CD8-positive, alpha-beta memory T cell (primary cell): ENCODE data around the gene WTIP. TPM values are rescaled to one million over a fixed set of nuclear protein-coding genes. Genes with fewer than 3 reads are reported as not detected.

Source experiments
- CTCF ChIA-PET: fragments of 350-600 bp; sonication (Branson Sonifier 250); formaldehyde crosslinking; loops from one replicate; lab custom pipeline; 2021; ENCODE audit warnings: antibody characterized with exemption; lab: Charles Lee
- POLR2A ChIA-PET: fragments of 350-600 bp; sonication (Branson Sonifier 250); formaldehyde crosslinking; loops from one replicate; lab custom pipeline; 2021; ENCODE audit warnings: antibody characterized with exemption; lab: Charles Lee
- DNase-seq, 5 donors: peaks; one replicate each; pipeline versions ENCODE4 v3.0.0 to v3.0.0-alpha.2; 2020 to 2022; ENCODE audit warnings: mixed read lengths in 1 of 5
- H3K27ac ChIP-seq: one replicate; pipeline ENCODE4 v1.7.0; 2013; ENCODE audit warnings: low read depth, mild to moderate bottlenecking, low read length, moderate library complexity
- H3K27me3 ChIP-seq: 2 replicates; pipeline ENCODE4 v1.7.0; 2013; ENCODE audit warnings: low read length, mild to moderate bottlenecking; ENCODE audit not compliant: insufficient read depth, poor library complexity, severe bottlenecking
- H3K36me3 ChIP-seq: 2 replicates; pipeline ENCODE4 v1.7.0; 2013; ENCODE audit warnings: mild to moderate bottlenecking, low read length, moderate library complexity; ENCODE audit not compliant: insufficient read depth
- H3K4me1 ChIP-seq: 2 replicates; pipeline ENCODE4 v1.7.0; 2013; ENCODE audit warnings: mild to moderate bottlenecking, low read length, moderate library complexity; ENCODE audit not compliant: insufficient read depth
- H3K4me3 ChIP-seq: 2 replicates; pipeline ENCODE4 v1.7.0; 2013; ENCODE audit warnings: mild to moderate bottlenecking, low read length
- H3K9me3 ChIP-seq: 2 replicates; pipeline ENCODE4 v1.7.0; 2013; ENCODE audit warnings: mild to moderate bottlenecking, low read length
- H3K27ac Mint-ChIP-seq, 8 donors: one replicate each; pipeline ENCODE4 v1.8.0; 2020 to 2021; ENCODE audit warnings: mixed read lengths in 8 of 8, mild to moderate bottlenecking in 6 of 8, inconsistent platforms in 3 of 8, moderate library complexity in 3 of 8
- H3K27me3 Mint-ChIP-seq, 2 donors: one replicate each; pipeline ENCODE4 v1.8.0; 2020 to 2021; ENCODE audit warnings: mixed read lengths in 2 of 2, mild to moderate bottlenecking in 1 of 2, moderate library complexity in 1 of 2
- H3K36me3 Mint-ChIP-seq, 3 donors: one replicate each; pipeline ENCODE4 v1.8.0; 2020 to 2021; ENCODE audit warnings: mixed read lengths in 3 of 3, inconsistent platforms in 1 of 3, mild to moderate bottlenecking in 1 of 3
- H3K4me1 Mint-ChIP-seq, 3 donors: one replicate each; pipeline ENCODE4 v1.8.0; 2020 to 2021; ENCODE audit warnings: mixed read lengths in 3 of 3, inconsistent platforms in 1 of 3, mild to moderate bottlenecking in 1 of 3
- H3K4me3 Mint-ChIP-seq, 7 donors: one replicate each; pipeline ENCODE4 v1.8.0; 2020 to 2021; ENCODE audit warnings: mixed read lengths in 7 of 7, mild to moderate bottlenecking in 6 of 7, moderate library complexity in 4 of 7, inconsistent platforms in 2 of 7
- H3K9me3 Mint-ChIP-seq, 5 donors: one replicate each; pipeline ENCODE4 v1.8.0; 2020 to 2022; ENCODE audit warnings: mixed read lengths in 5 of 5, mild to moderate bottlenecking in 3 of 5, moderate library complexity in 2 of 5, inconsistent platforms in 1 of 5
- polyA plus RNA-seq: library from polyadenylated mRNA; unstranded; fragments of 300-500 nt; fragmentation: Illumina TruSeq; gene quantifications from one replicate; pipeline ENCODE4 v1.2.3, GENCODE V29; 2021
- total RNA-seq, 2 experiments: library from RNA; stranded (reverse); gene quantifications; one replicate each; pipeline ENCODE4 v1.2.3, GENCODE V29; 2021

WTIP gene
- total and polyA plus RNA-seq, 3 experiments from 2014 or later, result 0.16 to 0.83 TPM; not detected in 1

DNA sequence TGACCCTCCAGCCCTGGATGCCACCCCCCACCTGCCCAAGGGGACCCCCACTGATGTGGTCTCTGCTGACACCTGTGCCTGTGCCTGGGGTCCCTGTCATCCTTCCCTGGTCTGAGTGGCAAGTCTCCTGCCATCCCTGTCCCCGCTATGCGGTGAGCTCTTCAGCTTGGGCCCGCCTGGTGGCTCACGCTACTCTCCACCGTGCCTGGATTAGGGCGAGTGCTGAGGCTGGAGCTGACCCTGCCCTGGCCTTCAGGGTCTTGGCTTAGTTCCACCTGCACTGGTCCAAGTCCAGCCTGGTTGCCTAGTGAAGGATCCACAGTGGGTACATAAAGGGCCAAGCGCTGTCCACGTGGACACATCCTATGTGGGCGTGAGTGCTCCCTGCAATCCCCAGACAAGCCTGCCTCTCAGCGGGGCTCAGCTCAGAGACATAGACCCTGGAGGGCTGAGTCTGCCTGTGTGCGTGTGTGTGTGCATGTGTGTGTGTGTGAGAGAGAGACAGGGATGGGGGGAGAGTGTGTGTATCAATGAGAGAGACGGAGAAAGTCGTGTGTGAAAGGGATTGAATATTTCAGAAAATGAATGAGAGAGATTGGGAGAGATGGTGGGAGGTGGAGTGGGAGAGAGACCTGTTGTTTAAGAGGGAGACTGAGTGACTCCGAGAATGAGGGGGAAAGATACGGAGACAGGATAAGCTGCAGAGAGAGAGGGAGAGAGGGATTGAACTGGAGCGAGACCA is 22.1 kb downstream of the WTIP start:
- no peaks in the 10 kb centered on the region for H3K36me3 ChIP-seq
- Mint-ChIP-seq H3K27ac (no peak overlapping the region), H3K4me1 (peaks cover 0 to 18% (median 3%) of the 10 kb centered on the region in 3 donors), H3K27me3 (peaks cover 18 to 48% of the 10 kb centered on the region in 2 donors), H3K4me3 (no peak overlapping the region), H3K9me3 (no peaks in the 10 kb centered on the region), H3K36me3 (no peaks in the 10 kb centered on the region)
- POLR2A ChIA-PET, result no interaction called here
- no peak for DNase-seq
- H3K27me3 ChIP-seq, result peaks cover 5% of the 10 kb centered on the region
- CTCF ChIA-PET, result no interaction called here
- H3K9me3 ChIP-seq, result no peaks in the 10 kb centered on the region
- no peak overlapping the region for H3K4me3 ChIP-seq
- no peak overlapping the region for H3K27ac ChIP-seq
- H3K4me1 ChIP-seq, result peaks cover 8% of the 10 kb centered on the region

DNA sequence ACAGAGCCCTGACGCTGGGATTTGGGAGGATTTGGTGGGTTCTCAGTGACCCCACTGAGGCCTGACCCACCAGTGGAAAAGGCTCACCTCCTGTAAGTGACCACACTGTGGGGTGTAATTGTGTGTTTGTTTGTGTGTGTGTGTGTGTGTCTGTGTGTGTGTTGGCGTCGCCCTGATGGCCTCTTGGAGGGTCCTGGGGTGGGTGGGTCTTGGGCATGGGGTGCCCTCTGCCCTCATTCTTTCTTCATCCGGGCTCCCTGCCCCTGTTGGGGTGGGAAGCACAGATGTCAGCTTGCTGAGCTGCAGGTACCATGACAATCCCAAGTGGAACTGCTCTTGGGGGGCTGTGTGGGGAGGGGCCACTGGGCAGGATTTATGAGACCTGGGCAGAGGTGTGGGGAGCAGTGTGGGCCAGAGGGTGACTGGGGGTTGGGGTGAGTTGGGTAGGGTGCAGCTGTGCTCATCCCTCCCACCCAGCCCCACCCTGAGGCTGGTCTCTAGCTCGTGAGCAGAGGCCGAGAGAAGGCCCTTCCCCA is 22.8 kb downstream of the WTIP start:
- H3K27ac Mint-ChIP-seq, result no peak overlapping the region
- POLR2A ChIA-PET, result no interaction called here
- DNase-seq, result no peak

DNA sequence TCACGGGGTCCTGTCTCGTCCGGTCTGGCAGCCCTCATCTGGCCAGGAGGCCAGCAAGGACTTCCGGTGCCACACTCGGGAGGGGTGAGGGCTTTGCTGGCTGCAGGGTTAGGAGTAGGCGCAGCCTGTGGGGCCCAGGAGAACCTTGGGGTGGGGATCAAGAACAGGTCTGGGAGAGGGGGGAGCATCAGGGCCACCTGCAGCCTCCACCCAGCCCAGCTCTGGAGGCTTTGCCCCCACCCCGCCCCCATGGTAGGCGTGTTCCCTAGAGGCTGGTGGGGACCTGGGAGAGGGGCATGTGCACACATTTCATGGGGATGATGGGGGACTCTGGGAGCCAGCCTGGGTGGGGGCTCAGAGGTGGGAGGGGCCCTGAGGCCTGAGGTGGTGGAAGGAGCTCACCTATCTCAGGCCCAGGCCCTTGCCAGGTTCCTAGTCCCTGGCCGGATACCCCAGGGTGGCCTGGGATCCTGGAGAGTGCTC is 23.3 kb downstream of the WTIP start:
- Mint-ChIP-seq H3K4me1 (peaks cover 0 to 15% (median 3%) of the 10 kb centered on the region in 3 donors), H3K4me3 (no peak overlapping the region), H3K9me3 (peaks cover 0 to 2% (median 0%) of the 10 kb centered on the region in 5 donors), H3K27me3 (peaks cover 14 to 51% of the 10 kb centered on the region in 2 donors), H3K36me3 (peaks cover 0 to 1% (median 0%) of the 10 kb centered on the region in 3 donors), H3K27ac (no peak overlapping the region)
- no peaks in the 10 kb centered on the region for H3K36me3 ChIP-seq
- H3K27ac ChIP-seq, result no peak overlapping the region
- peaks cover 5% of the 10 kb centered on the region for H3K27me3 ChIP-seq
- peaks cover 8% of the 10 kb centered on the region for H3K4me1 ChIP-seq
- CTCF ChIA-PET, result no interaction called here
- no peaks in the 10 kb centered on the region for H3K9me3 ChIP-seq
- no peak overlapping the region for H3K4me3 ChIP-seq
- no peak for DNase-seq
- POLR2A ChIA-PET, result no interaction called here

More for the DNA sequence above, 22.8 kb downstream of the WTIP start:
- peaks cover 0 to 18% (median 3%) of the 10 kb centered on the region in 3 donors for H3K4me1 Mint-ChIP-seq
- H3K9me3 Mint-ChIP-seq, result peaks cover 0 to 2% (median 0%) of the 10 kb centered on the region in 5 donors
- H3K27ac ChIP-seq, result no peak overlapping the region
- H3K36me3 ChIP-seq, result no peaks in the 10 kb centered on the region
- no peak overlapping the region for H3K4me3 ChIP-seq
- CTCF ChIA-PET, result no interaction called here
- no peaks in the 10 kb centered on the region for H3K9me3 ChIP-seq
- peaks cover 0 to 1% (median 0%) of the 10 kb centered on the region in 3 donors for H3K36me3 Mint-ChIP-seq
- H3K4me3 Mint-ChIP-seq, result no peak overlapping the region
- H3K27me3 ChIP-seq, result peaks cover 5% of the 10 kb centered on the region
- peaks cover 17 to 53% of the 10 kb centered on the region in 2 donors for H3K27me3 Mint-ChIP-seq
- H3K4me1 ChIP-seq, result peaks cover 8% of the 10 kb centered on the region

DNA sequence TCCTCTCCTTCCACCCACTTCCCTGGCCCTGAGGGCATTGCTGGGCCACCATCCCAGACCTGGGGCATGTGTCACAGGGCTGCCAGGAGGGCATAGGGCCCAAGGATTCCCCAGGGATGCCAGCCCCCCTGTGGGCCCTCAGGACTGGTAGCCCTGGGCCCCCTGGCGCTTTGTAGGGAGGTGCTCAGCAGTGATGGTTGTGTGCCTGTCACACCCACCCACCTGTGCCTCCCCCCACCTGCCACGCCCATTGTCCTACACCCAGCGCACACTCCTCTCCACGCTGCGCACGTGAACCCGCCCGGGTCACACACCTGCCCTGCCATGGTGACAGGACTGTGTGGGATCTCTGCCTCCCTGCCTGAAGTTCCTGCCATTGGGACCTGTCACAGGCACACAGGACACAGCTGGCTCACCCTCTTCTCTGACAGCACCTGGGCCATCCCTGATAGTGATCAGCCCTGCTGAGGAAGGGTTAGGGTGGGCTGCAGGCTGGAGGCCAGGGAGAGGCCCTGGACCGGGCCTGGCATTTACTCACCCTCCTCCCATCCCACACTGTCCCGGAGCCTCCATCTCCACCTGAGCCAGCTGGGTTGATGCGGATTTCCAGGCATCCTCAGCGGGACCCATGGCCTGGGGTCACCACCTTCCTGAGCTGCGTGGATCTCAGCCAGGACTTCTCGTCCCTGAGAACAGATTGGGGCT is 23.9 kb downstream of the WTIP start:
- POLR2A ChIA-PET, result no interaction called here
- DNase-seq, result no peak
- Mint-ChIP-seq H3K4me3 (no peak overlapping the region), H3K27me3 (peaks cover 15 to 48% of the 10 kb centered on the region in 2 donors), H3K36me3 (peaks cover 0 to 1% (median 0%) of the 10 kb centered on the region in 3 donors), H3K4me1 (peaks cover 0 to 11% (median 3%) of the 10 kb centered on the region in 3 donors), H3K27ac (no peak overlapping the region), H3K9me3 (peaks cover 0 to 4% (median under 1%) of the 10 kb centered on the region in 5 donors)
- CTCF ChIA-PET, result no interaction called here
- Histone ChIP-seq H3K36me3 (no peaks in the 10 kb centered on the region), H3K27me3 (peaks cover 5% of the 10 kb centered on the region), H3K9me3 (no peaks in the 10 kb centered on the region), H3K4me1 (peaks cover 8% of the 10 kb centered on the region), H3K4me3 (no peak overlapping the region), H3K27ac (no peak overlapping the region)

DNA sequence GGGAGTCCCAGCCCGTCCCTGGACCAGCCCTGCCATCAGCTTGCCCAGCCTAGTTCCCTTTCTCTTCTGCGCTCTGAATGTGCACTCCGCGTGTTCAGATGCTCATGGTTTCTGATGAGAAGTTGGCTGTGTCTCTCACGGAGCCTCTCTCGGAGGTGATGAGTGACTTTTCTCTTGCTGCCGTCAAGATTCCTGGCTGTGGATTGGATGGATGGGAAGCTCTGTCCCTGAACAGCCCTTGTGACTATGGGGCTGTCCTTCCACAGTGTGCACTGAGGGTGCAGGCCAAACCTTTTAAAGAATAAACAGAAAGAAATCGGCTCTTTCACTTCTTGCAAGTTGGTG is 24.4 kb downstream of the WTIP start:
- peaks cover 6% of the 10 kb centered on the region for H3K4me1 ChIP-seq
- H3K27ac ChIP-seq, result no peak overlapping the region
- CTCF ChIA-PET, result no interaction called here
- Mint-ChIP-seq H3K27me3 (peaks cover 18 to 44% of the 10 kb centered on the region in 2 donors), H3K36me3 (peaks cover 0 to 3% (median 0%) of the 10 kb centered on the region in 3 donors), H3K27ac (peak overlapping the region in 1 of 8 donors; percentile 24), H3K4me1 (peaks cover 0 to 7% (median 3%) of the 10 kb centered on the region in 3 donors), H3K9me3 (peaks cover 4 to 10% (median 5%) of the 10 kb centered on the region in 5 donors), H3K4me3 (no peak overlapping the region)
- peaks cover 5% of the 10 kb centered on the region for H3K27me3 ChIP-seq
- DNase-seq, result no peak
- H3K9me3 ChIP-seq, result no peaks in the 10 kb centered on the region
- no peak overlapping the region for H3K4me3 ChIP-seq
- POLR2A ChIA-PET, result no interaction called here
- H3K36me3 ChIP-seq, result no peaks in the 10 kb centered on the region

DNA sequence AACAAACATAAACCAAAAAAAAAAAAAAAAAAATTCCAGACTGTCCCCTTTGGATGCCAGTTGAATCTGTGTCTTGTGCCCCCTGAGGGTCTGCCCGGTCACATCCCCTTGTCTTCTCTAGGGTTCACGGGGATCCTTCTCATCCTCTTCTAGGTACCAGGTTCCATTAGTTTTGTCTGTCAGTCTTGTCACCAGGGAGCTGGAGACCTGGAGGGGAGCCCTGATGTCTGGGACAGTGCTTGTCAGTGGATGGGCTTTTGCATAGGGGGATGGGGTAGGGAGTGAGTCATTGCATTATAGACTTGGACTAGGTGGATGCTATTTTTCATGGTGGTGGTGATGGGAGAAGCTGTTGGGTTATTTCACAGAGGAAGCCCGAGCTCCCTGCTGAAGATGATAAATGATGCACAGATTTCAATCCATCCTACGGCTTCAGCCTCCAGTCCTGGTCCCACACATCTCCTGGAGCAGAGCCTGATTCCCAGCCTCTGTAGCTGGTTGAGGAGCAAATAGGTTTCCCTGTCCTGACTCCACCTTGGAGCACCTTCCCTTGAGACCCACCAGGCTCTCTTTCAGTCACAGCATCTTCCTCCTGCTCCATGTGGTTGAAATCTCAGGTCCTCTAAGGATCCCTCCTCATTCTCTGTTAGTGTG is 26.0 kb downstream of the WTIP start:
- Mint-ChIP-seq H3K9me3 (peaks cover 8 to 16% (median 12%) of the 10 kb centered on the region in 5 donors), H3K4me3 (no peak overlapping the region), H3K27ac (no peak overlapping the region), H3K36me3 (peaks cover 0 to 3% (median 0%) of the 10 kb centered on the region in 3 donors), H3K27me3 (peaks cover 15 to 36% of the 10 kb centered on the region in 2 donors), H3K4me1 (no peaks in the 10 kb centered on the region)
- no peak for DNase-seq
- ChIA-PET POLR2A (no interaction called here), CTCF (no interaction called here)
- no peak overlapping the region for H3K4me3 ChIP-seq
- H3K27me3 ChIP-seq, result no peaks in the 10 kb centered on the region
- no peak overlapping the region for H3K27ac ChIP-seq
- H3K9me3 ChIP-seq, result no peaks in the 10 kb centered on the region
- no peaks in the 10 kb centered on the region for H3K36me3 ChIP-seq
- H3K4me1 ChIP-seq, result no peaks in the 10 kb centered on the region

DNA sequence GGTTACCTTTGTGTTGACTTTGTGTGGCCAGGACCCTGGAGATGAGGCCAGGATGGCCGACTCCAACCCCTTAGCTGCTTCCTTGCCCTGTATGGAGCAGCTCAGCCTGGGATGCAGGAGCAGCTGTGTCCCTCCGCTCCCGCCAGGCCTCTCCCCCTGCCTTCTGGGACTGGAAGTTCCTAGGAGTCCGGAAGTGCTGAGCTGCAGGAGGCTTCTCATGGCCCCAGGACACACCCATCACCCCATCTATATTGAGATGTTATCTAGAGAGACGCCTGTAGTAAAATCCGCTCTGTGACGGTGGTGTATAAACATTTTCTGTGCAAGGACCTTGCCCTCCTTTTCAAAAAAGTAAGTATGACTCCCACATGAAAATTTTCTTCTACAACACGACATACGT is 27.0 kb downstream of the WTIP start:
- no peaks in the 10 kb centered on the region for H3K4me1 ChIP-seq
- no peak overlapping the region for H3K27ac ChIP-seq
- H3K36me3 Mint-ChIP-seq, result peaks cover 0 to 3% (median 0%) of the 10 kb centered on the region in 3 donors
- no peaks in the 10 kb centered on the region for H3K36me3 ChIP-seq
- H3K4me3 ChIP-seq, result no peak overlapping the region
- H3K9me3 ChIP-seq, result no peaks in the 10 kb centered on the region
- peaks cover 8 to 16% (median 12%) of the 10 kb centered on the region in 5 donors for H3K9me3 Mint-ChIP-seq
- no peak for DNase-seq
- CTCF ChIA-PET, result no interaction called here
- POLR2A ChIA-PET, result no interaction called here
- no peak overlapping the region for H3K27ac Mint-ChIP-seq
- H3K27me3 Mint-ChIP-seq, result peaks cover 15 to 30% of the 10 kb centered on the region in 2 donors
- H3K4me1 Mint-ChIP-seq, result no peaks in the 10 kb centered on the region
- no peaks in the 10 kb centered on the region for H3K27me3 ChIP-seq
- no peak overlapping the region for H3K4me3 Mint-ChIP-seq
